BJ (cell line): ENCODE data around the gene CRIM1. TPM values are rescaled to one million over a fixed set of nuclear protein-coding genes. Genes with fewer than 3 reads are reported as not detected.
A peak's percentile ranks its signal among the peaks of the same experiment; 100 is the strongest.
"Not testable (repeated sequence)": the region's sequence is repeated elsewhere in the genome, so short reads cannot be mapped to it uniquely, and the experiment has no call there.

Experiments used
- CTCF ChIA-PET: fragments of 350-600 bp; formaldehyde crosslinking; extraction: SDS; loops from one replicate; lab custom pipeline; 2021; ENCODE audit warnings: antibody characterized with exemption, inconsistent platforms; lab: Yijun Ruan, JAX
- POLR2A ChIA-PET: fragments of 300-600 bp; sonication (Branson Sonifier 250); formaldehyde crosslinking; extraction: SDS; loops from one replicate; lab custom pipeline; 2021; ENCODE audit warnings: antibody characterized with exemption; lab: Charles Lee
- DNase-seq: peaks from one replicate; pipeline ENCODE4 v3.0.0-alpha.2; 2011; ENCODE audit warnings: low read depth
- H3K27me3 ChIP-seq: 2 replicates; pipeline ENCODE4 v1.6.0; 2011; ENCODE audit warnings: low read length; ENCODE audit not compliant: control insufficient read depth, insufficient read depth
- H3K36me3 ChIP-seq: 2 replicates; pipeline ENCODE4 v1.5.1; 2011; ENCODE audit warnings: low read length; ENCODE audit not compliant: control insufficient read depth, insufficient read depth
- H3K4me3 ChIP-seq: 2 replicates; pipeline ENCODE4 v1.5.1; 2011; ENCODE audit warnings: low read depth, mild to moderate bottlenecking, control low read depth, low read length
- CTCF ChIP-seq: IDR thresholded peaks from 2 replicates; pipeline ENCODE4 v1.5.1; 2011; ENCODE audit warnings: low read depth, mild to moderate bottlenecking, control low read depth, inconsistent platforms, low read length, moderate library complexity; ENCODE audit not compliant: insufficient read depth
- polyA minus RNA-seq: library from RNA; depleted of rRNA, polyadenylated mRNA; stranded (reverse); fragments of >200 nt; gene quantifications from 2 replicates; pipeline ENCODE4 v1.2.3, GENCODE V29; 2011; rRNA and poly(A)+ RNA removed
- polyA plus RNA-seq: library from polyadenylated mRNA; depleted of rRNA; stranded (reverse); fragments of >200 nt; gene quantifications from 2 replicates; pipeline ENCODE4 v1.2.3, GENCODE V29; 2011; rRNA removed

Gene CRIM1
- 427 and 729 TPM in 2 replicates for polyA plus RNA-seq
- polyA minus RNA-seq = 1,519 and 2,068 TPM in 2 replicates

DNA sequence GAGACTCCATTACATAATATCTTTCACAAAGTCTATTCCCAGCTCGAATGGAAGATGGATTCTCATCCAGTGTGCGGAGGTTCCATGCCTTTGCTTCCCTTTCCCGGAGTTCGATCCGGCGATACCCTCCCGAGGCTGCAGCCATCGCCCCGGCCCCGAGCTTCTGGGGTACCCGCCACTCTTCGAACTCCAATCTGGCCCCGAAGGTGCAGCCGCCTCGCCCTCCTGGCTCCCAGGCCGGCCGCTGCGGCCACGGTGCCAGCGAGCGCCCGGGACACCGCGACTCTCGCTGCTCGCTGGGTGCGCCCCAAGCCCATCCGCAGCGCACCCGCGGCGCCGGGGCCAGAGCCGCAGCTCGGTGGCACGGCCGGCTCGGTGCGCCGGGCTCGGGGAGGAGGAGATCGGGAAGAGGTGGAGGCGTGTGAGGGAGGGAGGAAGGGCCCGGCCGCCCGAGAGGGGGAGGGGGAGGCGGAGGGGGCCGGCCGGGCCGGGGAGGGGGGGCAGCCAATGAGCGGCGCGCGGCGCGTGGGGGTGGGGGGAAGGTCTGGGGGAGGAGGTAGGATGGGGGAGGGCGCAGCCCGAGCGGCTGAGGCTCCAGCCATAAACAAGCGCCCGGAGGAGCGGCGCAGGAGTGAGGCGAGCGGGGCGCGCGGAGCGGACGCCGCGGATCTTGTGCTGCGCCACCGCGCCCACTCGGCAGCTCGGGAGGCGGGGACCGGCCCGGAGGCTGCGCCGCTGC, at the start of gene CRIM1:
TSS of gene CRIM1 (plus strand) at position 628 of the 739 bp plus-strand sequence. CDS start 515 bp downstream, outside the sequence.
- TF ChIP-seq CTCF = no peak
- Histone ChIP-seq H3K27me3 (no peaks in the 10 kb centered on the region), H3K36me3 (no peaks in the 10 kb centered on the region), H3K4me3 (peak within 1 kb of the TSS; percentile 97)
- POLR2A ChIA-PET = interaction anchor here (0.6 to 1.0 kb wide), 4 partner anchors 78 to 151 kb away, joined by 3 to 9 read pairs (median 6); no protein-coding TSS in a partner anchor
- no peak for DNase-seq
- CTCF ChIA-PET = interaction anchor here (1.0 to 3.6 kb wide), 3 partner anchors 133 to 310 kb away, joined by 4 to 23 read pairs (median 6); no protein-coding TSS in a partner anchor

DNA sequence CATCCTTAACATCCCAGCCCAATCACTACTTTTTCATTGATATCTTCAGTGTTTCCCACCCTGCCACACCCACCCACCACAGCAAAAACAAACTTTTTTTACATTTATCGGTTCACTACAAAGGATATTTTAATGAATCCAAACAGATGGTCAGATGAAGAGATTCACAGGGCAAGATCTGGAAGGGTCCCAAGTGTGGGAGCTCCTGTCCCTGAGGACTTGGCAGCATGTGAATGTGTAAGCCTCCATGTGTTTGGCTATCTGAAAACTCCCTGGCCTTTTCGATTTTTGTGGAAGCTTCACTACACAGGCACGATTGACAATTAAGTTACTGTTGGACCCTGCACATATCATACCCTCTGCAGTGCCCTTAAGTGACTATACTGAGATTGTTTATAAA, 48.1 kb upstream of the CRIM1 start:
- no peak overlapping the region for H3K4me3 ChIP-seq
- CTCF ChIA-PET = no interaction called here
- no peak for TF ChIP-seq CTCF
- no peak for DNase-seq
- POLR2A ChIA-PET = no interaction called here
- no peaks in the 10 kb centered on the region for H3K36me3 ChIP-seq
- 0 out of 2 replicates have a peak, but pooled peaks cover 2% of the 10 kb centered on the region for H3K27me3 ChIP-seq

DNA sequence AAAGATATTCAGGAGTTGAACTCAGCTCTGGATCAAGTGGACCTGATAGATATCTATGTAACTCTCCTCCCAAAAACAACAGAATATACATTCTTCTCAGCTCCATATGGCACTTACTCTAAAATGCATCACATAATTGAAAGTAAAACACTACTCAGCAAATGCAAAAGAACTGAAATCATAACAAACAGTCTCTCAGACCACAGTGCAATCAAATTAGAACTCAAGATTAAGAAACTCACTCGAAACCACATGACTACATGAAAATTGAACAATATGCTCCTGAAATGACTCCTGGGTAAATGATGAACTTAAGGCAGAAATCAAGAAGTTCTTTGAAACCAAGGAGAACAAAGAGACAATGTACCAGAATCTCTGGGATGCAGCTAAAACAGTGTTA, 45.1 kb upstream of the CRIM1 start:
- CTCF ChIA-PET = interaction anchor here (1.1 to 2.2 kb wide), 2 partner anchors 11 to 18 kb away, joined by 3 to 6 read pairs; no protein-coding TSS in a partner anchor
- POLR2A ChIA-PET, H3K4me3 ChIP-seq, H3K27me3 ChIP-seq, DNase-seq, H3K36me3 ChIP-seq: not testable (repeated sequence)

- no peaks in the 10 kb centered on the region for H3K36me3 ChIP-seq
- peak; percentile 29; the same call in 1 of the 2 replicates for TF ChIP-seq CTCF
- H3K4me3 ChIP-seq = no peak overlapping the region
- ChIA-PET POLR2A (no interaction called here), CTCF (no interaction called here)
- peaks cover 2% of the 10 kb centered on the region; the same call in 1 of the 2 replicates for H3K27me3 ChIP-seq
- DNase-seq = no peak
Measured at GRCh38 chr2:36318547-36318946, 37.0 kb upstream of the CRIM1 start.

DNA sequence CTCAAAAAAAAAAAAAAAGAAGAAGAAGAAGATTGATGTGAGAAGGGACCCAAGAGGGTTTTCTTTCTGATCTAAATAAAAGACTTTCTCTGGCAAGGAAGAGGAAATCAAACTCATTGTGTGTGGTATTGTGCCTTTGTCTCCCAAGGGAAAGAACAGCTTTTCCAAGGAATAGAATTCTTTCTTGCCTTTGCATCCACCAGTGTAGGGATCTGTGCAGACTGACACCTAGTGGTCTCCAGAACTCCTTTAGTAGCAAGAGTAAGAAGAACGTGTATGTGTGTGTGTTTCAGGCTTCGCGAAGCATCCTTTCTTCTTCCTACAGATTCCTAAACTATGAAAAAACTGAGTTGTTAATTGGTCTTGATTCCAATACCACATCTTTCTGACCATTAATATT, 33.5 kb upstream of the CRIM1 start:
- ChIA-PET CTCF (interaction anchor here (0.6 to 1.2 kb wide), 9 partner anchors 11 to 351 kb away, joined by 3 to 6 read pairs (median 3); no protein-coding TSS in a partner anchor), POLR2A (no interaction called here)
- peak; percentile 68 for TF ChIP-seq CTCF
- no peak overlapping the region for H3K4me3 ChIP-seq
- H3K36me3 ChIP-seq = no peaks in the 10 kb centered on the region
- H3K27me3 ChIP-seq = no peaks in the 10 kb centered on the region; the same call in 1 of the 2 replicates
- DNase-seq = no peak
